HTERT RPE-1 (cell line): ENCODE measurements around the gene COA3.

Experiments
- in situ Hi-C: fragments of 300-500 bp; cut with MboI; formaldehyde crosslinking; loops from 4 replicates; pipeline ENCODE4 v1.14.3; 2020; ENCODE audit warnings: low sequenced_read_pairs

COA3 gene

GRCh38 chr17:42754782-42755181 is 43.7 kb downstream of the COA3 start:
- in situ Hi-C loops = no loop called here

DNA sequence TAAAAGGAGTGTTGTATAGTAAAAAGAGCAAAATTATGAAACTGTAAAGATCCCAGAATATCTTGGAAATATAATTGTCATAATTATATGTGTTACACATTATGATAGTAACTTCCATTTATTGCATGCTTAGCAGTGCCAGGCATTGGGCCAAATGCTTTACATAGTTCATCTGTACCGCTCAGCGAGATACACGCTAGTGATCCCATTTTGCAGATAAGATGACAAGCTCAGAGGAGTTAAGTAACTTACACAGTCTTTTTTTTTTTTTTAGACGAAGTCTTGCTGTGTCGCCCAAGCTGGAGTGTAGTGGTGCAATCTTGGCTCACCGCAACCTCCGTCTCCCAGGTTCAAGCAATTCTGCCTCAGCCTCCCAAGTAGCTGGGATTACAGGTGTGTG is 46.9 kb downstream of the COA3 start:
- in situ Hi-C loops = no loop called here

DNA sequence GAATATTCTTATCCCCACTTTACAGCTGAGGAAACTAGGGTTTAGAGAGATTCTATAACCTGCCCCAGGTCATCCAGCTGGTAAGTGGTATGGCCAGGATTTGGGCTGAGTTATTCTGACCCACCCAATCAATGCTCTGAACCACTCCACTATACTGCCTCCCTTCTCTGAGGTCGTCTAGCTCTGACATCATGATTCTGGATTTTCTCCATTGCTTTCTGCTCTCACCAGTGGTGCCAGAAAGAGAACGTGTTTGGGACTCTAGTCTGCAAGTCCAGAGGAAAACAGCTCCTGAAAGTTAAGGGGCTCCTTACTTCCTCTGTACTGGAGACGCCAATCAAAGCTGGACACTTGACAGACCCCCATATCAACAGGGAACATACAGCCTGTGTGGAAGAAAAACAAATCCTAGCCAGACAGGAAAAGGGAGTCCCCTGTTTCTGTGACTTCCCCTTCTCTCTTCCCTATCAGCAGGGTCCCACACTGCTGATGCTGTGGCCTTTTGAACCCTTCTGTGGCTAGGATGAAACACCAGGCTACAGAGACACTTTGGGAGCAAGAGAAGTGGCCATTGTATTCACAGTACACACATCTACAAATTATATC is 47.7 kb downstream of the COA3 start:
- in situ Hi-C loops = no loop called here

DNA sequence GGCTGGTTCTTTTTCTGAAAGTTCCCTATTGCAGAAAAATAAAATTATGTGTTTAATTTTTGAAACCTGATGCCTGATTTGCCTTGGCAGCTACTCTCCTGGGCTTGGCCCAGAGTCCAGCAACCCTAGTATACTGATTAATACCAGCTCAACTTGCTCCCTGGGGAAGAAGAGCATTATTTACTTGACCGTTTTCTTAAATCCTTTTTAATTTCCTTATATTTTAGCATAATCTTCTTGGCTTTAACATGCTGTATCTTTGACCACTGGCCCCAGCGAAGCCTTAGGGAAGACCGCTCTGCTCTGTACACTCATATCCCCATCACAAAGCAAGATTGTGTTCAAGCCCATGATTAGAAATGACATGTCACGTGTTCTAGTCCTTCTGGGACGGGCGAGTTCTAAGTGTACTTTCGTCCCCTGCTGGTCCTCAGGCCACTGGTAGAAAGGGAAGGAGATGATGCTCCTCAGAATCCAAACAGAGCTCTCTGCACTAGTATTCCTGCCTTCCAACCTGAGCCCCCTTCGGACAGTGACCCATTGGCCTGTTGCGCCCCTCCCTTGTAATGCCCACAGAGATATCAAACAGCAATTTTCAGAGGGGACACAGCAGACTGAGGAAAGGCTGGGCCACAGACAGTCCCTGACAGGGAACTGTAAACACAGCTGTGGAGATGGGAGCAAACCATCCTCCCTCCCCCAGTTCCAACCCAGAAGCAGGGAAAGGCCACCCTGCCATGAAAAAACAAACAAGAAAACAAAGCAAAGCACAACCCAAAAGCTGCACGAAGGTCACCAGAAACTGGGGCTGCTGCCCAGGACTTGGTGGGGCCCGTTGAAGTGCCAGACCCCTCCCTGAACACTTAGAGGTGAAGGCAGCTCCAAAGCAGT is 49.4 kb downstream of the COA3 start:
- in situ Hi-C loops = no loop called here

DNA sequence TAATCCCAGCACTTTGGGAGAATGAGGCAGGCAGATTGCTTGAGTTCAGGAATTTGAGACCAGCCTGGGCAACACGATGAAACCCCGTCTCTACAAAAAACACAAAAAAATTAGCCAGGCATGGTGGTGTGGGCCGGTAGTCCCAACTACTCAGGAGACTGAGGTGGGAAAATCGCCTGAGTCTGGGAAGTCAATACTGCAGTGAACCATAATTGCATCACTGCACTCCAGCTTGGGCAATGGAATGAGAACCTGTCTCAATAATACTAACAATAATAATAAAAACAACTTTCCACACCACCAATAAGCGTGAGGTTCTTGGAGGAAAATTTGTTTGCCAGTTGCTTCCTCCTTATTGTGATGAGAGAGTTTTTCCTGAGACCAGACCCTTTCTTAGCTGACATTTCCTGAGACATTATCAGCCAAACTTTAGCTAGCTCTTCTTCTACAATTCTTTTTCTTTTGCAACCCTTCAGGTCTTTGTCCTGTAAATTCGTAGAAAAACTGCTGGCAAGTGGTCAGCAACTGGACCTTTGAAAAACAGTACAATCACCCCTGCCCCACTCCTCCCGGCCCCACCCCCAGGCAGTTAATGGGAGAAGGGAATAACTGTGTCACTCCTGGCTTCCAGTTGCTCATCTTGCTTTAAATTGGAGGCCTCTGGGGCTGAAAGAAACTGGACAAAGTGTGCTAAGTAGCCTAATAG is 50.1 kb downstream of the COA3 start:
- in situ Hi-C loops = no loop called here
